GM12874 (cell line): ENCODE measurements around the gene SHBG.

Experiments
- TF ChIP-seq, protein P1 (sequence below): IDR thresholded peaks from 2 replicates; pipeline ENCODE4 v1.5.1; 2011; ENCODE audit warnings: low read depth, mild to moderate bottlenecking, control low read depth, low read length, moderate library complexity; ENCODE audit not compliant: insufficient read depth

SHBG gene

DNA sequence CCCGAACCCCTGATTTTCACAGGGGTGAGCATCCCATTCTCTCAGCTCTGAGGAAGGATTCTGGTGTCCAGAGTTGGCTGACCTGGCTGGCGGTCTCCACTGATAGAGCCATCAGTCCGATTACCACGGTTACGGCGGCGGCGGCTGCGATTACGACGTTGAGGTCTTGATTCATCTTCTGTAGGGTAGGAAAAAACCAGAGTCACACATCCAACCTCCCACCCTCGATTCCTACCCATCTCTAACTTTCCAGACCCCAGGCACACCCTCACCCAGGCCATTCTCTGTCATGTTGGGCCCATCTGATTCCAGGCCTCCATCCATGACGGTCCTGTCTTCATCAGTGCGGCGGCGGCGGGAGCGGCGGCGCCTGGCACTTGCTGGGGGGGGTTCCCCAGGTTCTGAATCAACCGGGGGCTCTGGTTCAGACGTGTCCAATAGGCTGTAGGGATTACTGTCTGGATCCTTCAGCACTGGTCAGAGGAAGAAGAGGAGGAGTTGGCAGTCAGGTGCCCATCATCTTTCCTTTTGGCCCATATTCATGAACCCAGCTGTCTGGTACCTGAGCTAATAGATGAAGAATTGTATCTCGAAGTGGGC lies 37.4 kb upstream of the SHBG start:
- TF ChIP-seq, protein P1, sequence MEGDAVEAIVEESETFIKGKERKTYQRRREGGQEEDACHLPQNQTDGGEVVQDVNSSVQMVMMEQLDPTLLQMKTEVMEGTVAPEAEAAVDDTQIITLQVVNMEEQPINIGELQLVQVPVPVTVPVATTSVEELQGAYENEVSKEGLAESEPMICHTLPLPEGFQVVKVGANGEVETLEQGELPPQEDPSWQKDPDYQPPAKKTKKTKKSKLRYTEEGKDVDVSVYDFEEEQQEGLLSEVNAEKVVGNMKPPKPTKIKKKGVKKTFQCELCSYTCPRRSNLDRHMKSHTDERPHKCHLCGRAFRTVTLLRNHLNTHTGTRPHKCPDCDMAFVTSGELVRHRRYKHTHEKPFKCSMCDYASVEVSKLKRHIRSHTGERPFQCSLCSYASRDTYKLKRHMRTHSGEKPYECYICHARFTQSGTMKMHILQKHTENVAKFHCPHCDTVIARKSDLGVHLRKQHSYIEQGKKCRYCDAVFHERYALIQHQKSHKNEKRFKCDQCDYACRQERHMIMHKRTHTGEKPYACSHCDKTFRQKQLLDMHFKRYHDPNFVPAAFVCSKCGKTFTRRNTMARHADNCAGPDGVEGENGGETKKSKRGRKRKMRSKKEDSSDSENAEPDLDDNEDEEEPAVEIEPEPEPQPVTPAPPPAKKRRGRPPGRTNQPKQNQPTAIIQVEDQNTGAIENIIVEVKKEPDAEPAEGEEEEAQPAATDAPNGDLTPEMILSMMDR: no peak

DNA sequence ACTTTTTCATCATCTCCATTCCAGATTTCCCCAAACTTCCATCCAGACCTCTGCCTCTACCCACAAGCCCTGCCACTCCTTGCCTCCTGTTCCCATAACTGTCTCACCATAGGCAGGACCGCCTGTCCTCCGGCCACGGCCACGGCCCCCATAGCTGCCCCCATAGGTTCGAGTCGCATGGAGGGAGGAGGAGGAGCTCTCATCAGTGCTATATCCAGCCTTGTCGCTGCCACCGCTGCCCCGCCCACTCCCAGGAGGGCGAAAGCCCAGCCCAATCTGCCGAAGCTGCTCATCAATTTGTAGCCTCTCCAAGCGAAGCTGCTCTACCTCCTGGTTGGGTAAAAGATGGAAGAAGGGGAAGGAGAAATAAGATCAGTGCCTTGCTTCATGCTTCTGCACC lies 36.6 kb upstream of the SHBG start:
- TF ChIP-seq, protein P1: no peak

DNA sequence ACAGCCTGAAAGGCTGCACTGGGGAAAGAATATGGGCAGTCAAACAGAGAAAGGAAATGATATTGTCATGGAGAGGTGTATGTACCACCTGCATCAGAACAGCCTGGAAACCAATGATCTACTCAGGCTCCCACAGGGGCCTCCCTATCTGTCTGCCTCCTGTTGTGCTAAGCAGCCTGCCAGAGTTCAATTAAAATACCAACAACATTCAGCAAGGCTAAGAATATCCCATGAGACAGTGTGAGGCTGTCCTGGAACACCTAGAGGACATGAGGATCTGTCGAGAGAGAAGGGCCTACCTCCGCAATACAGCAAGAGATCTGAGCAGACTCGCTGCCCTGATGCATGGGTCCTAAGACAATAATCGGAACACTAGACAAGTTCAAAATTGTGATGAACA lies 23.7 kb upstream of the SHBG start:
- TF ChIP-seq, protein P1: no peak

DNA sequence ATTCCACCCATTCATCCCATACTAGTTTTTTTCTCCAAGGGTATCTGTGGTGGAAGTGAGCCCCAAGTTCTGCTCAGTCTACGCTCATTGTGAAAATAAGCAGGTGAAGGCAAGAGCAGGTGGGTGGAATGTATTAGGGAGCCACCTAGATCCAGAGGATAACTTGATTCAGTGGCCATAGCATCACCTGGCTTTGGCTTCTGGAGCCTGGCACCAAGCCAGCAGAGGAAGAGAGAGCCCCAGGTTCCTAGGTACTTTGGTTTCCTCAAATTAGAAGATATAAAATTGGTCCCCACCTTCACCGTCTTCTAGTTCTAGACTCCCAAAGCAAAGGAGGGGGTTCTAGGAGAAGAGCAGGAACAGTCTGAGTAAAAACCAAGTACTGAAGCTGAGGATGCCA lies 19.3 kb upstream of the SHBG start:
- TF ChIP-seq, protein P1: no peak

DNA sequence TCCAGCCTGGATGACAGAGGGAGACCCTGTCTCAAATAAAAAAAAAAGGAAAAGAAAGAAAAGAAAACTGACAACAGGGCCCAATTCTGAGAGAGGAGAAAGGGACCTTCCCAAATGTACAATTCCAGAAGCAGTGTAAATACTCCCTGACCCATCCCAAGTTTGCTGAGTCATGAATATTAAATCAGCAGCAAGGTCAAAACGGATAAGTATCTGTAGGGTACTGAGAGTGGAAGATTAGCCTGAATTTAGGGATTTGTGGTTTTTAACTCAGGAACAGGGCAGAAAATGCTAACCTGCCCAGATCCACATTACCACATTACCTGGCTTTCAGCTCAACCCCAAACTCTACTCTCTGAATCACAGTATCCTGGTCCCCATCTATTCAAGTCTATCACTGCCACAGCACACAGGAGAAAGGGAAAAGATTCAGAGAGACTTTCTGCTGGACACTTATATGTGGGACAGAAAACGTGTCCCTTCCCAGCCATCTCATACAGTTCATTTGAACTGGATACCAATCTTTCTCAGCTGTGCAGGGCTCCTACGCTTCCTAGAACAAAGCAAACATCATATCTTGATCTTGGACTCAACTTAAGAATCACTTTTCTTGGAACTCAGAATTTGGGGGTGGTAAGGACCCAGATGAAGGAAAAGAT lies 18.2 kb upstream of the SHBG start:
- TF ChIP-seq, protein P1: no peak

DNA sequence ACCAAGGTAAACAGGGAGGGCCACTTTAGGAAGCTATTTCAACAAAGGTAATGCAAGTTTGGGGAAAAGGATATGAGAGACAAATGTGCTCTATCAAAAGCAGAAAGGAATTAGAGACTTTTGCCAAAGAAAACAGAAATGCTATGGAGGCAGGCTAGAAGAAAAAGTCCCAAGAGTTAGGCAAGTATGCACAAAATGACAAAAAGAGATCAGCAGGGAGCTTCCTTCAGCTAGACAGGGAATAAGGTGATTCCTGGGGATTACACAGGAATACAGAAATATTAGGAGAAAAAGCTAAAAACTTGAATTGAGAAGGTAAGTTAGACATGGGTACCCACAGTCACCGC lies 17.7 kb upstream of the SHBG start:
- TF ChIP-seq, protein P1: no peak

DNA sequence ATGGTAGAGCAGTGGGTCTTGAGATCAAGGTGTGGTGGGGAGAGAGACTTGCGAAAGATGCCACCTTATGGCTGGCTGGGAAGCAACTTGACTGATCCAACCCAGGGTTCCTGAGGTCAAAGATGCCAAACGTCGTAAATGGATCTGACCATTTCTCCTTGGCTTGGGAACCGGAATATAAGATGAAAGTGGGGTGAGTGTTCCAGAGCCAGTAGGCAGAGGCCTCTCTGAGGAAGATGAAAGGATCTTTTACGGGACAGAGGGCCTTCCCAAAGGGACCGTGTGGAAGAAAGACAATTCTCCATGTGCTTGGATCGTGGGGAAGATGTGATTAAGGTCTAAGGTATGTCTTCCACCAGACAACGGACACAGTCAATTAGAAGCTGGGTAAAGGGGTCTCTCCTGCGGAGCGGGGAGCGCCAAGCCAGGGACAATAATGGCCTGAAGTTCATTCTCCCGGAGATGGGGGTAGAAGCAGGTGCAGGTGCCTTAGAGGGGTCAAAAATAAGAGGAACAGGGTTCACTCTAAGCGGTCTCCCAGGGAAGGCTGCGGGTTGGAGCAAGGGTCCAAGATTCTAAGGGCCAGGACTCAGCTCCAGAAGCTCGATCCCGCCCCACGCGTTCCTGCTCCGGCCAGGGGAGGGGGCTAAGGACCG lies 16.0 kb upstream of the SHBG start:
- TF ChIP-seq, protein P1: no peak
